Mesothelial cell of epicardium (in vitro differentiated cells): Measurements from ENCODE around the gene DUXA. TPM values are rescaled to one million over a fixed set of nuclear protein-coding genes. Genes with fewer than 3 reads are reported as not detected.
"Not testable (repeated sequence)": the region's sequence is repeated elsewhere in the genome, so short reads cannot be mapped to it uniquely, and the experiment has no call there.

Experiments
- DNase-seq, 2 experiments: peaks; one replicate each; pipeline ENCODE4 v3.0.0; 2021; ENCODE audit warnings: low spot score in 2 of 2; ENCODE audit not compliant: unreplicated experiment in 2 of 2
- H3K27ac Mint-ChIP-seq: 2 replicates; pipeline ENCODE4 v1.8.0; 2021; ENCODE audit warnings: mixed read lengths
- H3K27me3 Mint-ChIP-seq: 2 replicates; pipeline ENCODE4 v1.8.0; 2021; ENCODE audit warnings: low read depth, mixed read lengths
- H3K36me3 Mint-ChIP-seq: 2 replicates; pipeline ENCODE4 v1.8.0; 2021; ENCODE audit warnings: mixed read lengths
- H3K4me1 Mint-ChIP-seq: 2 replicates; pipeline ENCODE4 v1.8.0; 2021; ENCODE audit warnings: mixed read lengths
- H3K4me3 Mint-ChIP-seq: 2 replicates; pipeline ENCODE4 v1.8.0; 2021; ENCODE audit warnings: mild to moderate bottlenecking, moderate library complexity, mixed read lengths
- H3K9me3 Mint-ChIP-seq: 2 replicates; pipeline ENCODE4 v1.8.0; 2021; ENCODE audit warnings: mixed read lengths
- CTCF ChIP-seq: fragments of 200-600 bp; sonication (generic); IDR thresholded peaks from one replicate; pipeline ENCODE4 v1.5.0; 2021; ENCODE audit warnings: antibody characterized with exemption; ENCODE audit not compliant: unreplicated experiment
- total RNA-seq: library from RNA; stranded (reverse); gene quantifications from 3 replicates; pipeline ENCODE4 v1.2.1, GENCODE V29; 2021

The DUXA gene
- total RNA-seq, 1 donor from 2014 or later: not detected

GRCh38 chr19:57118848-57119247, 48.4 kb downstream of the DUXA start:
- no peak for DNase-seq
- Mint-ChIP-seq H3K27ac (no peak overlapping the region), H3K4me3 (no peak overlapping the region), H3K36me3 (peaks cover 1% of the 10 kb centered on the region), H3K27me3 (no peaks in the 10 kb centered on the region), H3K9me3 (peaks cover 43% of the 10 kb centered on the region), H3K4me1 (no peaks in the 10 kb centered on the region)
- no peak for TF ChIP-seq CTCF

GRCh38 chr19:57113501-57113900, 53.8 kb downstream of the DUXA start:
- H3K27me3 Mint-ChIP-seq, H3K4me3 Mint-ChIP-seq, H3K27ac Mint-ChIP-seq, H3K36me3 Mint-ChIP-seq, H3K4me1 Mint-ChIP-seq, DNase-seq: not testable (repeated sequence)
- H3K9me3 Mint-ChIP-seq: peaks cover 49% of the 10 kb centered on the region

GRCh38 chr19:57111329-57111644, 56.0 kb downstream of the DUXA start:
- Mint-ChIP-seq H3K27me3 (no peaks in the 10 kb centered on the region), H3K4me3 (no peak overlapping the region), H3K4me1 (no peaks in the 10 kb centered on the region), H3K36me3 (peaks cover 4% of the 10 kb centered on the region), H3K9me3 (peaks cover 46% of the 10 kb centered on the region), H3K27ac (no peak overlapping the region)
- no peak for DNase-seq
- TF ChIP-seq CTCF: no peak

GRCh38 chr19:57110592-57111328, 56.5 kb downstream of the DUXA start:
- Mint-ChIP-seq H3K9me3 (peaks cover 46% of the 10 kb centered on the region), H3K27me3 (no peaks in the 10 kb centered on the region), H3K27ac (no peak overlapping the region), H3K4me1 (no peaks in the 10 kb centered on the region), H3K4me3 (no peak overlapping the region), H3K36me3 (peaks cover 4% of the 10 kb centered on the region)
- TF ChIP-seq CTCF: no peak
- DNase-seq: no peak

- Mint-ChIP-seq H3K27ac (no peak overlapping the region), H3K27me3 (no peaks in the 10 kb centered on the region), H3K36me3 (peaks cover 6% of the 10 kb centered on the region), H3K4me1 (no peaks in the 10 kb centered on the region), H3K4me3 (no peak overlapping the region), H3K9me3 (peaks cover 33% of the 10 kb centered on the region)
- no peak for TF ChIP-seq CTCF
- no peak for DNase-seq
Measured at GRCh38 chr19:57106722-57107235, 60.5 kb downstream of the DUXA start.

- no peak for TF ChIP-seq CTCF
- no peak overlapping the region for H3K27ac Mint-ChIP-seq
Measured at GRCh38 chr19:57105976-57106721, 61.1 kb downstream of the DUXA start.

More at GRCh38 chr19:57105976-57106721, 61.1 kb downstream of the DUXA start:
- no peak overlapping the region for H3K4me3 Mint-ChIP-seq
- H3K36me3 Mint-ChIP-seq: peaks cover 6% of the 10 kb centered on the region
- H3K27me3 Mint-ChIP-seq: no peaks in the 10 kb centered on the region
- no peak for DNase-seq
- no peaks in the 10 kb centered on the region for H3K4me1 Mint-ChIP-seq
- peaks cover 26% of the 10 kb centered on the region for H3K9me3 Mint-ChIP-seq
